ENCODE results near the gene ARHGAP18. TPM values are rescaled to one million over a fixed set of nuclear protein-coding genes. Genes with fewer than 3 reads are reported as not detected.

The ARHGAP18 gene
- total RNA-seq, 6 experiments from 2014 or later, result 2.2 to 8.0 (median 2.9) TPM

DNA sequence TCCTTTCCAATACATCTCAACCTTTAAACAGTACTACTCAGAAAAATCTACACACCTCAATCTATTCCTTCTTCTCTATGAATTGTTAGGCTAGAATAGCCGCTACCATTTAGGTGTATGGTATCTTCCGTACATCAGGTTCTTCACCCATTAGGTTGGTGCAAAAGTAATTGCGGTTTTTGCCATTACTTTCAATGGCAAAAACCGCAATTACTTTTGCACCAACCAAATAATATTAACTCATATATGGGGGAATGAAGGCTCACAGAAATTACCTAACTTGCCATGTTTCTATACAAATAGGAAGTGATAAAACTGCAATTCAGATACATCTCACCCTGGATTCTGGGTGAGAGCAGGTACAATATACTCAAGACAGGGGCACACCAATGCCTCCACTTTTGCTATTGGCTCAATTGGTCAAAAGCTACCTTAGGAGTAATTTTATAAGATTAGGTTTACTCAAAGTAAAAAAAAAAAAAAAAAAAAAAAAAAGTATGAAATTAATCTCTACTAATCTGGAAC lies 37.7 kb upstream of the ARHGAP18 start:
- no peak overlapping the region for H3K27ac ChIP-seq
- DNase-seq (no peak), ATAC-seq (no peak)
- no peaks in the 10 kb centered on the region for H3K36me3 ChIP-seq
- H3K9me3 ChIP-seq, result no peaks in the 10 kb centered on the region
- no peak overlapping the region for H3K4me3 ChIP-seq
- H3K4me1 ChIP-seq, result peaks cover 0 to 8% (median 3%) of the 10 kb centered on the region in 4 donors
- H3K27me3 ChIP-seq, result no peaks in the 10 kb centered on the region
- intact Hi-C loops (cut with DNase I), result no loop called here
- no peak for TF ChIP-seq POLR2A (IDR thresholded peaks at IDR 0.05)
- no peak for TF ChIP-seq CTCF (IDR thresholded peaks at IDR 0.05)
- 86% methylated on average over 4 of the region's 4 CpGs for WGBS (ENCODE audit: insufficient coverage, low coverage, low lambda C conversion rate, missing lambda C conversion rate)

DNA sequence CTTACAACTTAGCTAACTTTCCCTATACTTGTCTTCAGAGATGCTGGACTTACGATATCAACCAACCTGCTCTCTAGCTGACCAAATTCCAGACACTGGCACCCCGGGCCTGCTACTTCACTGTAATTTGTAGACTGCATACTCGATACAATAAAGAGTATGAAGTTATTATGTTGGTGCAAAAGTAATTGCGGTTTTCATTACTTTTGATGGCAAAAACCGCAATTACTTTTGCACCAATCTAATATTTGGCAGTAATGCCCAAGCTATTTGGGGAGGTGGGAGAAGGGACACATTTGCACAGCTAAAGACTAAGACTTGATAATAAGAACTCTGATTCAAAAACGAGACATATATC lies 34.9 kb upstream of the ARHGAP18 start:
- no peak for TF ChIP-seq CTCF (IDR thresholded peaks at IDR 0.05)
- TF ChIP-seq POLR2A (IDR thresholded peaks at IDR 0.05), result no peak
- H3K9me3 ChIP-seq, result no peaks in the 10 kb centered on the region
- H3K27me3 ChIP-seq, result no peaks in the 10 kb centered on the region
- 89% methylated on average over 5 of the region's 6 CpGs for WGBS (ENCODE audit: insufficient coverage, low coverage, low lambda C conversion rate, missing lambda C conversion rate)
- DNase-seq (no peak), ATAC-seq (no peak)
- intact Hi-C loops (cut with DNase I), result no loop called here
- no peak overlapping the region for H3K27ac ChIP-seq
- no peak overlapping the region for H3K4me3 ChIP-seq
- H3K36me3 ChIP-seq, result no peaks in the 10 kb centered on the region
- peaks cover 0 to 8% (median 3%) of the 10 kb centered on the region in 4 donors for H3K4me1 ChIP-seq

GRCh38 chr6:129744201-129744879 lies 34.4 kb upstream of the ARHGAP18 start:
- Histone ChIP-seq H3K27ac (no peak overlapping the region), H3K36me3 (no peaks in the 10 kb centered on the region), H3K27me3 (no peaks in the 10 kb centered on the region), H3K9me3 (no peaks in the 10 kb centered on the region), H3K4me1 (peaks cover 0 to 8% (median 3%) of the 10 kb centered on the region in 4 donors), H3K4me3 (no peak overlapping the region)
- intact Hi-C loops (cut with DNase I), result no loop called here
- WGBS (ENCODE audit: insufficient coverage, low coverage, low lambda C conversion rate, missing lambda C conversion rate), result 63% methylated on average over 4 of the region's 4 CpGs
- DNase-seq, result no peak
- no peak for ATAC-seq
- TF ChIP-seq POLR2A (IDR thresholded peaks at IDR 0.05), result no peak
- TF ChIP-seq CTCF (IDR thresholded peaks at IDR 0.05), result no peak

- intact Hi-C loops (cut with DNase I), result no loop called here
These were observed 30.0 kb upstream of the ARHGAP18 start for GRCh38 chr6:129740013-129740412.

More at GRCh38 chr6:129740013-129740412, 30.0 kb upstream of the ARHGAP18 start:
- no peak overlapping the region for H3K27ac ChIP-seq
- no peaks in the 10 kb centered on the region for H3K27me3 ChIP-seq
- ATAC-seq, result no peak
- H3K4me3 ChIP-seq, result no peak overlapping the region
- DNase-seq, result no peak
- H3K4me1 ChIP-seq, result no peaks in the 10 kb centered on the region
- TF ChIP-seq POLR2A (IDR thresholded peaks at IDR 0.05) (no peak), CTCF (IDR thresholded peaks at IDR 0.05) (no peak)
- WGBS (ENCODE audit: insufficient coverage, low coverage, low lambda C conversion rate, missing lambda C conversion rate), result 13% methylated on average over 1 of the region's 1 CpG
- no peaks in the 10 kb centered on the region for H3K9me3 ChIP-seq
- no peaks in the 10 kb centered on the region for H3K36me3 ChIP-seq
